Measurements from ENCODE around the gene LEFTY1.

The LEFTY1 gene

DNA sequence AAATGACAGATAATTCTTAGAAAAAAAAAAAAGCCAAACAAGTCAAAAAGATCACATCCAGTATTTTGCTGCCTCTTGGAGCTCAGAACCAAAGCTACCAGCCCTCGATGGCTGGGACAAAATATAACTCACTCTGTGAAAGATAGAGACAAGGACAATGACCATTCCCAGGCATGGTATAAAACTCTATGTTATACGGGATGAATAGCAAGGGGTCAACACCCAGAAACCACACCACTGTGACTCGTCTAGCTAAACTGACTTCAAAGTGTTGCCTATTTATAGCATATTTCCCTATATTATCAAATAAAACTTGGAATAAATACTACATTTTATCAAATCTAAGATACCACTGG lies 16.9 kb downstream of the LEFTY1 start:
- no peak for DNase-seq (ENCODE audit: low read depth)

DNA sequence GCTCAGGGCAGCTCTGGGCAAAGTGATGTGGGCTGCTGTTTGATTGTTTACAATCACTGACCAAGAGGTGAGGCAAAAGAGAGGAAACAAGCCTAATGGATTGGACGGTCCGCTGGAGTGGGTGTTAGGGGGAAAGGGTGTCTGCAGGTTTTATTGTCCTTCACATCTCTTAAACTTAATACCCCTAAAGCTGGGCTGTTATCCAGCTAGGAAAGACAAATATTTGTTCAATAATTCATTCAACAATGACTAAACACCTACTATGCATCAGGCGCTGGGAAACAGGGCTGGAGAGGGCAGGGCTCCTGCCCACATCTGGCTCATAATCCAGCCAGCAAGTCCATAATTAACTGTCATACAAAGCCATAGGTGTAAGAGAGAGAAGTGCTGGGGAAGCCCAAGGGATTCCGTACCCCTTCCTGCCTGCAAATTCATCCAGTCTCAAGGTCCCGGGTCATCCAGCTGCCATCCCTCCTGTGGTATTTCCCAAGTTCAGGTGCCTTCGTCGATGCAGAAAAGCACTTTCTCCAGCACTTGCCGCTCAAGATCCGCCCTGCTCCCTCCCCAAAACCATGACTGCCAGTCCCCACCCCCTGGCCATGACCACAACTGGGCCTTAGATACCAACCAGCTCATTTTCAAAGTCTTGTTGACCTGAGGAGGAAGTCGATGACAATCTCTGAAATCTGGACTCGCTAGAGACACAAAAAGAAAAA lies 17.4 kb downstream of the LEFTY1 start:
- DNase-seq (ENCODE audit: low read depth), result no peak

DNA sequence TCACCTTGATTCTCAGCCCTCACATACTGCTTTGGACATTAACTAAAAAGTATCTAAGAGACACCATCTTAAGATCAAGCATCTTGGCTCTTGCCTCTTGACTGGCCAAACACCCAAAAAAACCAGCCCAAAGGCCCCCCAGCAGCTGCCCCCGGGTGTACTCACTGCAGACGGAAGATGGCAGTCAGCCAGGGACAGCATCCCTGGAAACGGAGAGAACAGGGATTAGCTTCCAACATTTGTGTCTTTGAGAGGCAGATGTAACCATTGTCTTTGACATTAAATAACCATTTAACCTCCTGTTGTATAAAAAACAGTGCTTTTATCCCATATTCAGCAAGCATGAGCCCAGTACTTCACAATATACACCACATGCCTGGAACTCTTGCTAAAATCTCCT lies 18.0 kb downstream of the LEFTY1 start:
- no peak for DNase-seq (ENCODE audit: low read depth)

DNA sequence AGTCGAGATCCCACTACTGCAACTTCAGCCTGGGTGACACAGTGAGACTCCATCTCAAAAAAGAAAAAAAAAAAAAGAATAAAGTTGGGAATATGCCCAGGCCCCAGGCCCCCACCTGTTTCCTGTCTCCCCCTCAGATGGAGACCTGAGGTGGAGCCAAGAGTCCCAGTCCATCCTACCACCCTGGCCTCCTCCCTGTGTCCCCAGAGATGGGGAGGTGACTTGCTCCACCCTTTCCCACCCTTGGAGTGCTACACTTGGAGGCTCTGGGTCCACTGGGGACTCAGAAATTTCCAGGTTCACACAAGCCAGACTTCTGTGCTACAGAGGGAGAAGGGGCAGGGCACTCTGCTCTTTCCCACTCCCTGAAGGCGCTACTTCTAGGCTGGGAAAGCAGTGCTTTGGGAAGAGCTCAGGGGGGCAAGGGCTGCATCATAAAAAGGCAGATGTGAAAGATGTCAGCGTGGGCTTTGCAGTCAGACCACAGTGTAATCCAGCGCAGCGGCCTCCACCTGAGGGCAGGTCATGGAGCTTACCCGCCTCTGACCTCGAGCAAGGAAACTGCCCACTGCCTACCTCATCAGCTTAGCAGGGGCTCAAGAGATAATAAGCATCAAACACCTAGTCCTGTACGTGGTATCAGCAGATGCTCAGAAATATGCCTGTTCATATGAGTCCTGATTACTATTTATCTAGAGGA lies 20.2 kb downstream of the LEFTY1 start:
- no peak for DNase-seq (ENCODE audit: low read depth)

DNA sequence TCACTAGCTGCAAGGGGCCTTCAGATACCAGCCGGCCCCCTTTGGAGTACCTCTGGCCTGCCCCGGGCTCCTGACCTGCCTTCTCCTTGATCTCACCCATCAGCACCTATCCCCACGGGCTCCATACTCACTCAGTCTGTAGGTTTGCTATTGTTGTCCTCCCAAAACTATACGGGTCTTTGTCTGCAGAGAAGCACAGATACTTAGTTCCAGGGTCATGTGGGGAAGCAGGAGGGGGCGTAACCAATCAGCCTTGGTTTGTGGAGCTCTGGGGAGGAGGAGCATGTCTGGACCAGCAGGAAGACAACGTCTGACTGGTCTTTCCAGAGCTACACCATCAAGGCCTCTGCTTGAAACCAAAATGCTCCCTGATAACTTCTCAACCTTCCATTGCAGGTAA lies 22.0 kb downstream of the LEFTY1 start:
- DNase-seq (ENCODE audit: low read depth), result no peak

DNA sequence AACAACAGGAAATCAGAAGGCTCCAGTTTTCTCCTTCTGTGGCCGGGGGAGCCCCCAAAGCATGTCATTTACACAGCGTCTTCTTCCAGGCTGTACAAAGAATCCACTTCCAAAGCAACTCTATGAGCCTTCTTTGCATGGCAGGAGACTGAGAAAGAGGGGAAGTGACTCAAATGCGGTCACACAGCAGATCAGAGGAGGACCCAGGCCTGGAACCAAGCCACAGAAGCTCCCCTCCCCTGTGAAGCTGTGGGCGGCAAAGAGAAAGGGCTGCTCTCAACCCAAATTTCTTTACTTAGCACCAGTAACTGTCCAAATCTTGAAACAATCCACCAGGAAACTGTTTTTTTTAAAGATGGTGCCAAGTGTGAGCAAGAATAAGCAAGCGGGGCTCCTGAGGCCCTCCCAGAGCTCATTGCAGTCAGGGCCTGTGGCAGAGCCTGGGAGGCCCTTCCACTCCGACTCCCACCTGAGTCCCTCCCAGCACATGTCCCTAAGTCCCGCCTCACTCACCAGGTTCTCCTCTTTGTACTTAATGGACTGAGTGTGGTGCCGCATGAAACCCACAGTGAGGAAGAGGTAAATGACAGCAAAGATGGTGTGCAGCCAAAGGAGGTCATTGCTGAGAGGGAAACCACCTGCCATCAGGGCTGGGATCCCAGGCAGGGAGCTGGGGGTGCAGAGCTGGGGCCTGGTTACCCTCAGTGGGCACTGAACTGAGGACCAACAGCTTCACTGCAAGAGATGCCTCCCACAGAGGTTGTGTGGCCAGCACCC lies 22.7 kb downstream of the LEFTY1 start:
- DNase-seq (ENCODE audit: low read depth), result no peak

DNA sequence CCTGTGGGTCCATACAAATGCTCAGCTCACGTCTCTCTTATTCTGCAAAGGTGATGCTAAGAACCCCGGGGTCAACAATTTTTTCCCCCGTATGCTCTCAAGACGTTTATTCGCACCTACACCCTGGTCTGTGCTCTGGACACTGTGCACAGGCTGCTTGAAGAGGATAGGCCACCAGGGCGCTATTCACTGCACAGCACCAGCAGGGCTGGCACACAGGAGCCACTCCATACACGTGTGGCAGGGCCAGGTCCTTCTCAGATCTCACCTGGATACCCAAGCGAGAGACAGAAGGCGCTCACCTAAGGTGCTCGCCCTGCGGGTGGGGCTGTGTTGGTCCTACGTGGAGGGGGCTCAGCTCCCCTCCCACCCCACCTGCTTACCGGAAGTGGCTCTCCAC lies 23.4 kb downstream of the LEFTY1 start:
- no peak for DNase-seq (ENCODE audit: low read depth)

DNA sequence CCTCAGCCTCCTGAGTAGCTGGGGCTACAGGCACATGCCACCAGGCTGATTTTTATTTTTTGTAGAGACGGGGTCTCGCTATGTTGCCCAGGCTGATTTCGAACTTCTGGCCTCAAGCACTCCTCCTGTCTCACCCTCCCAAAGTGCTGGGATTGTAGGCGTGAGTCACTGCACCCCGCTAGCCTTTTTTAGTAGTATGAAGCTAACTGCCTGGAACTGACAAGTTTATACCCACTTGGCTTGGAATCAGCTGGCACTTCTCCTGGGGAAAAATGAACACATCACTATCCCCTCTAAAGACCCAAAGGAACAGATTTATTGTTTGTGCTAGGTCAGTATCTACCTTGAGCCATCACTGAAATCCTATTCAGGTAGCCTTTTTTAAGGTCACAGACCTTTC lies 25.8 kb downstream of the LEFTY1 start:
- DNase-seq (ENCODE audit: low read depth), result no peak

DNA sequence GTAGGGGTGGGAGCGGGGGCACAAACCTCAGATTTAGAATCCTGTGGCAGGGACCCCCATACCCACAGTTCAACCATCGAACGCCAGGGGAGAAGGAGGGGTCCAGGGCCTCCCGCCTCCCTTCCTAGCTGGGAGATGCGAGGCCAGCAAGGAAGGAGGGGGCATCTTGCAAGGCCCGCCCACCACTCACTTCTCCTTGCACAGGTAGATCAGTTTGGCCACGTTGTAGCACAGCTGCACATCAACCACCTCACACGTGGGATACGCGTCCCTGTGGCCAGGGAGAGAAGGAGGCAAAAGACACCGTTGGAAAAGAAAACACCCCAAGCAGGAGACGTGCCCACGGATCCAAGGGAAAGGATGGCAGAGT lies 26.4 kb downstream of the LEFTY1 start:
- DNase-seq (ENCODE audit: low read depth), result no peak

DNA sequence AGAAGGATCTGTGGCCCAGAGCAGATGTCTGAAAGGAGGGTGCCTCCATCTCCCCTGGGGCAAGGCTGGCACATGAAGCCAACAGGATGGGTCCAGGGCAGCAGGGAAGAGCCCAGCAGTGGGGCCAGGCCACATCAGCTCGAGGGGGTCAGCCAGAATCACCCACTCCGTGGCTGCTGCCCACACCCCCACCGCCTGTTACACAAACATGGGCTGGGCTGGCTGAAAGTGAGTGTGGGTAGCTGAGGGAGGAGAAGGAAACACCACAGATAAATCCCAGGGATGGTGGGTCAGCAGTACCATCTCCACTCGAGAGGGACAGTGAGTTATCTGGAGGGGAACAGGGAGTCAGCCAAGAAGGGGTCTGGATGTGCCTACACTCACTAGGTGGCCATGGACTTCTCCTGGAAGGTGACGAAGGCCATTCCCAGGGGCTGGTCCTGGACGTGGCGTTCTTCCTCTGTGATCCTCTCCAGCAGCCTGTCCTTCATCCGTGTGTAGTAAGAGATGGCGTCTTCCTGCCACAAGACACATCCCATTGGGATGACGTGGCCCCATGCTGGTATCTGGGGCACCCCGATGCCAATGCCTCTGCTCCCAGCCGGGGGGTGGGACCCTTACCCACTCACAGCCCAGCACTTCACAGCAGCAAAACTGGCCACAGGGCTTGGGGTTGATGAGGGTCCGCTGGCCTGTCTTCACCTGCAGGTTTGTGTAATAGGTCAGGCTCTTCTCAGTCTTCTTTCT lies 26.9 kb downstream of the LEFTY1 start:
- no peak for DNase-seq (ENCODE audit: low read depth)

DNA sequence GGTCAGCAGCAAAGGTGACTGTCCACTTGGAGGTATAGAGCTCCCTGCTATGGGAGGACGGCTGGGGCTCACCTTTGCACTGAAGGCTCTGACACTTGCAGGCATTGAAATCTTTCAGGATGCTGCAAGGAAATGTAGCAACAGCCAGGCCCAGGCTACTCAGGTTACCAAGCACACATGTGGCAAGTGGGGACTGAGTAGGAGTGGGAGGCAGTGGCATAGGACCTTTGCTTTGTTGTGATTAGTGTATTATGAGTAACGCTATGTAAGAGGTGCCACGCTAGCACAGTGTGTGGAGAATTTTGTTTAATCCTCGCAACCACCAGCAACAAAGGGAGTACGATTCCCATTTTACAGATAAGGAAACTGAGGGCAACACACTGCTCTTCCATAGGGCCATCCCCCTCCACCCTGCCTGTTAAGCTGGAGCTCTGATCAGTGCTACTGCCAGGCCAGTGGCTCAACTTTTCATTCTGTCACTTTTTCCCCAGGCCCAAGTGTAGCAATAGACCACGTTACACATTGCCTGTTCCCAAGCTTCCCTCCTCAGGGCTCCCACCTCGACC lies 28.0 kb downstream of the LEFTY1 start:
- DNase-seq (ENCODE audit: low read depth), result no peak

DNA sequence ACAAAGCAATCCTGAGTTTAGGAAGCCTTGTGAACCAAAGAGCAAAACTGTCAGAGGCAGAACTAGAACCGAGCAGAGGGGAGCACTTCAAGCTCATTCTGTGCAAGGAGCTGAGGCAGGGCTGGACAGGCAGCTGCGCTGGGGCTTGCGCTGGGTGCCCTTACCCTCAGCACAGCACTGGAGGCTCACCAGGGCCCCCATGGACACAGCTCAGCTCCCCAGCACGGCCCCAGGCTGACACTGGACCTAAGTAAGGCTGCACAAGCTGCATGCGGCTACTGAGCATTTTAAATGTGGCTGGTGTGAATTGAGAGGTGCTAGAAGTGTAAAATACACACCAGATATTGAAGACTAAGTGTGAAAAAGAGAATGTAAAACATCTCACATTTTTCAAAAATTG lies 28.8 kb downstream of the LEFTY1 start:
- no peak for DNase-seq (ENCODE audit: low read depth)

DNA sequence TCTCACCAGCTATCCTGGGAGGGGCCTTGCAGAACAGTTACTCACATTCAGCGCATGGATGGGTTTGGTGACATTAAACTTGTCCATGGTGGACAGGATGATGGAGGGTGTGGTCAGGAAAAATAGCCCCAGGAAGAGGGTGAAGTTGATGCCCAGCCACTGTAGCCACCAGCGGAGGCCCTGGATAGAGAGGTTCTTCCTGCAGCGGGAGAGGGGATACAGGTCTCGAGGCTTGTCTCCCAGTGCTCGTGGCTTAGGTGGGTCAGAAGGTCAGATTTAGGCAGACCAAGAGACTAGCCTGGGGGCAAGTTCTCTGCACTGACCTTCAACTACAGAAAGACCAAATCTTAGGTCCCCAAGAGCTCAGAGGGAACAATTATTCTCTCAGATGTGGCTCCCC lies 29.8 kb downstream of the LEFTY1 start:
- no peak for DNase-seq (ENCODE audit: low read depth)

DNA sequence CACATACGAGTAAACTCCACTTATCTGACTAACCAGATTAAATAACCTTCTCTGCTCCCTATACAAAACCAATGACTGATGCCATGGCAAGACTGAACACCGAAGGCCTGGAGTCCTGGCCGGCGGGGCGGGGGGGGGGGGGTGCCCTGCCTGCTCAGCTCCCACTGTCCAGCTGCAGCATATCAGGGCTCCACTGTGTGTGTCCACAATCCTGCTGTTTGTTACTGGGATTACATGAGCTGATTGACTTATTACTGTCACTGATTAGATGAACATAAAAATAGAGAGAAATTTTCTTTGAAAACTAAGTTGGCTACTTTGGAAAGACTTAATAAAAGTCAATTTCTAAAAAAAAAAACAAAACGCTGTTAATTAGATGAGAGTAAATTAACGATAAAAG lies 31.7 kb downstream of the LEFTY1 start:
- no peak for DNase-seq (ENCODE audit: low read depth)

DNA sequence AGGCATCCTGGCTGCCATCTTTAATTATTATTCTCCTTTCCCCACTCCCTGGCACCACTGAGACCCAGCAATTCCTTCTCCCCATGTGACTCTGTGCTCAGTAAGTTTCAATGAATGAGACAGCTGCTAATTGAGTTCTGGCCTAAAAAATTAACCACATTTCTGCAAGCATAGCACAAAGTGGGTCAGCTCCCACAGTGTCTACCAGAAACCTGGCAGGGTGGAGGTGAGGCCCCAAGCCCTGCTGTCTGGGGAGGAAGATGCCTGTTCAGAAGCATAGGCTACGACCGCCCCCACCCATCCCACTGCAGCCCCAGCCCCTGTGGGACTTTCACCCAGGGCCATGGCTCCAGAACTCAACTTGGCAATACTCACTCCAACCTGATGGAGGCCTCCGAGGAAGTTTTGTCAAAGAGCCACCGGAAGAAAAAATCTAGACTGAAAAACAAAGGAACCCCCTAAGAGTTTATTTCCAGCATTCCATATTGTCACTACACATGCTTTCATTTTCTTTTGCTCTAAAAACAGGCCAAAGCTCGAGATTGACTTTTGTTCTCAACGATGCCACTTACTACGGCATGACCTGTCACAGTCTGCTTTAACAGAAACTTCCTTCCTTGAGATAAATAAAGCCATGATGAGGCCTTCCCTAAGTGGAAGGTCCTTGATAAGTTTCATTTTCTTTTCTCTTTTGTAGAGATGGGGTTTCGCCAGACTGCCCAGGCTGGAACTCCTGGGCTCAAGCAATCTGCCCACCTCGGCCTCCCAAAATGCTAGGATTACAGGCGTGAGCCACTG lies 33.2 kb downstream of the LEFTY1 start:
- no peak for DNase-seq (ENCODE audit: low read depth)

DNA sequence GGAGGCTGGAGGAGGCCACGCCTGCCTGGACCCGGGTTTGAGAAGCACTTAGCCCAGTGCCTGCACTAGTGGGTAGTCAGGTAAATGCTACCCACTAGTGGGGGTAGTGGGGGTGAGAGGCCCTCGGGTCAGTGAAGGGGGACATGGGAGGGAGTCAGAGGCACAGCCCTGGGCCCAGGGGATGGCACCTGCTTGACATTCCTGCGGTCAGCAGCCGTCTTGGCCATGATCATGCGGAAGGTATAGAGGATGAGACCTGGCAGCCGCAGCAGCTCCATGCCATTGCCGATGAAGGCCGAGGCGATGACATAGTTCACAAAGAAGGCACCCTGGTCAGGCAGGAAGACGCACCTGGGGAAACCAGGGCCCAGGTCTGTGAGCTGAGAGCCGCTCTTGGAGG lies 35.5 kb downstream of the LEFTY1 start:
- no peak for DNase-seq (ENCODE audit: low read depth)

DNA sequence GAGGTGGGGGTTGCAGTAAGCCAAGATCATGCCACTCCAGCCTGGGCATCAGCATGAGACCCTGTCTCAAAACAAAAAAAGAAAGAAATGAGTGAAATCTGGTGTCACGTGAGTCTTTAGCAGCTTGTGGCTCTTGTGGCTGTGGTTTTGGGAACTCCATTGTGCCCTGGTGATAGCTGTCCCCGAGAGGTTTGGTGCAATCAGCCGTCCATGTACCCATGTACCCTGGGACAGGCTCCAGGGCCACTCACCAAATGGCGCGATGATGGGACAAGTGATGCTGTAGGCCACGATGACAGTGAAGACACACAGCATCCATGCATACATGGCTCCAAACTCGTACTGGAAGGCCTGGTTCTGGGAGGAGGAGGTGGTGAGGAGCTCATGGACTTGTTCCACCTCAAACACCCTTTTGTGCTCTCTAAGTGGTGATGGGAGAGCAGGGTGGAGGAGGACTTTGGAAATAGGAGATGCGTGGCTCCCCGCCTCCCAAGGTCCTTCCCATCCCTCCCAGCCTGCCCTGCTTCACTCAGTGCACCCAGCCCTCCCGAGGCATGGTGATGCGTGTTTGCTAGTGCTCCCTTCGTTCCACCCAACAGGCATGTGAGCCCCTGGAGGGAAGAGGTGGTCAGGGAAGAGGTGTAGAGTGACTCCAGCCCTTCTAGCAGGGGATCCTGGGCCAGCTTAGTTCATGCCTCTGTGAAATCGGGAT lies 36.4 kb downstream of the LEFTY1 start:
- no peak for DNase-seq (ENCODE audit: low read depth)

DNA sequence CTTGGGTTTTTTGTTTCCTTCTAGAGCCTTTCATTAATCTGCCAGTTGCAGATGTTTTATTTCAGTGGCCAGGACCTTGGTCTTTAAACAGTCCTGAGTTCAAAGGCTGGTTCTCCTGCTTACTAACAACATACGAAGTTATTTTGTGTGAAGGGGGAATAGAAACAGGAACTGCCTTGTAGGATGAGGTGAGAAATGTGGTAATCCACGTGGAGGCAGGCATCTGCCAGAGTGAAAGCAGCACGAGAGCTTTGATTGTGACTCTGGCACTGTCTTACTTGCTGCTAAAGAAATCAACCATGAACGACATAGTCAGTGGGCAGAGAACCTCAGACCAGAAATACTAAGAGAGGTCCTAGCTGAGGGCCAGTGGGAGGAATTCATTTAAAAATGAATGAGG lies 37.1 kb downstream of the LEFTY1 start:
- DNase-seq (ENCODE audit: low read depth), result no peak

DNA sequence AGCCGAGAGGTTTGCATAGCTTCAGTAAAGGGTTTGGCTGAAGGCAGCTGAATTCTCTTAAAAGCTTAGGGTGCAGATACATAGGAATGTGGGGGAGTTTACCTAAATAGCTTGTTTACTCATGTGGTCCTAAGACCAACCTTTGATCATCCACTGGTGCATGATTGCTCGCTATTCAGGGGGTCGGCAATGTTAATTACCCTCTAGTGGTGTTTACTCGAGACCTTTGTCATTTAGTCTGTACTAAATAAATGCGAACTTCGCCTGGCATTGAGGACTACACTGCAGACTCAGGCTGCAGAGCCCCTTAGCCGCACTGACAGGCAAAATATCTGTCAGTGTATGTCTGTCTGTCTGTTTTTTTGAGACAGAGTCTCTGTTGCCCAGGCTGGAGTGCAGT lies 38.6 kb downstream of the LEFTY1 start:
- no peak for DNase-seq (ENCODE audit: low read depth)

DNA sequence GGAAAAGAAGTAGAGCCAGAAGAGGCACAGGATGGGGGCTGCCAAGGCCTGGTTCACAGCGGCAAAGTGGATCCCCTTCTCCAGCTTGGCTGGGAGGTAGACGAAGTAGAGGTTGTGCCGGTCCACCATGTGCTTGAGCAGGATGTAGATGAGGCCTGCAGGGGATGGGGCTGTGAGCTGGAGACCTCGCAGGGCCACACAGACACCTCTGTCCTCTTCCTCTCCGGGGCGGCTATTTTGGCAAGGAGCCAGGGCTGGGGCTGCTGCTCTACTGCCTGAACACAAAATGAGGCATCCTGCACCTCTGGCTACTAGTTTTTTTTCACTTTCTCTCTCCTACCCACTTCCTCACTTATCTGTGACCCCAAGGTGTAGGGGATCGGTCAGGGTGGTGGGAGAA lies 39.0 kb downstream of the LEFTY1 start:
- no peak for DNase-seq (ENCODE audit: low read depth)

Measured in stimulated activated CD8-positive, alpha-beta memory T cell treated with anti-CD3 and anti-CD28 coated beads, Interleukin-15, amount 100 ng/mL, for 24 hours (primary cell).